ENCODE results near the gene PTPN7. TPM values are rescaled to one million over a fixed set of nuclear protein-coding genes. Genes with fewer than 3 reads are reported as not detected.
A peak's percentile ranks its signal among the peaks of the same experiment; 100 is the strongest.

PTPN7 gene
- total RNA-seq, 1 donor from 2014 or later, result 0.31 TPM

- Mint-ChIP-seq H3K36me3 (no peaks in the 10 kb centered on the region), H3K27me3 (ENCODE audit: low read depth) (peaks cover 24% of the 10 kb centered on the region), H3K4me1 (peaks cover 21% of the 10 kb centered on the region), H3K27ac (no peak overlapping the region), H3K9me3 (no peaks in the 10 kb centered on the region), H3K4me3 (no peak overlapping the region)
- TF ChIP-seq CTCF (IDR thresholded peaks at IDR 0.05; ENCODE audit: unreplicated experiment), result no peak
- DNase-seq (ENCODE audit: low spot score in 2 of 2, unreplicated experiment in 2 of 2), result no peak
These were observed 39.7 kb upstream of the PTPN7 start for GRCh38 chr1:202200112-202200548.

GRCh38 chr1:202199040-202199889 is 38.9 kb upstream of the PTPN7 start:
- DNase-seq (ENCODE audit: low spot score in 2 of 2, unreplicated experiment in 2 of 2), result no peak
- Mint-ChIP-seq H3K4me3 (no peak overlapping the region), H3K4me1 (peaks cover 22% of the 10 kb centered on the region), H3K27me3 (ENCODE audit: low read depth) (peaks cover 33% of the 10 kb centered on the region), H3K36me3 (no peaks in the 10 kb centered on the region), H3K9me3 (no peaks in the 10 kb centered on the region), H3K27ac (no peak overlapping the region)
- no peak for TF ChIP-seq CTCF (IDR thresholded peaks at IDR 0.05; ENCODE audit: unreplicated experiment)

GRCh38 chr1:202198366-202198724 is 37.9 kb upstream of the PTPN7 start:
- Mint-ChIP-seq H3K27ac (no peak overlapping the region), H3K4me3 (no peak overlapping the region), H3K9me3 (no peaks in the 10 kb centered on the region), H3K36me3 (no peaks in the 10 kb centered on the region), H3K4me1 (peaks cover 24% of the 10 kb centered on the region), H3K27me3 (ENCODE audit: low read depth) (peaks cover 40% of the 10 kb centered on the region)
- DNase-seq (ENCODE audit: low spot score in 2 of 2, unreplicated experiment in 2 of 2), result no peak
- TF ChIP-seq CTCF (IDR thresholded peaks at IDR 0.05; ENCODE audit: unreplicated experiment), result no peak

- no peak overlapping the region for H3K4me3 Mint-ChIP-seq
- peaks cover 24% of the 10 kb centered on the region for H3K4me1 Mint-ChIP-seq
- no peak for DNase-seq (ENCODE audit: low spot score in 2 of 2, unreplicated experiment in 2 of 2)
- H3K9me3 Mint-ChIP-seq, result no peaks in the 10 kb centered on the region
- TF ChIP-seq CTCF (IDR thresholded peaks at IDR 0.05; ENCODE audit: unreplicated experiment), result no peak
- H3K27ac Mint-ChIP-seq, result no peak overlapping the region
- peaks cover 41% of the 10 kb centered on the region for H3K27me3 Mint-ChIP-seq (ENCODE audit: low read depth)
- H3K36me3 Mint-ChIP-seq, result no peaks in the 10 kb centered on the region
These were observed 37.4 kb upstream of the PTPN7 start for GRCh38 chr1:202197653-202198365.

- no peak for TF ChIP-seq CTCF (IDR thresholded peaks at IDR 0.05; ENCODE audit: unreplicated experiment)
- Mint-ChIP-seq H3K36me3 (no peaks in the 10 kb centered on the region), H3K27me3 (ENCODE audit: low read depth) (peaks cover 44% of the 10 kb centered on the region), H3K27ac (no peak overlapping the region), H3K4me3 (peak overlapping the region; percentile 50), H3K4me1 (peaks cover 13% of the 10 kb centered on the region), H3K9me3 (no peaks in the 10 kb centered on the region)
- DNase-seq (ENCODE audit: low spot score in 2 of 2, unreplicated experiment in 2 of 2), result no peak
These were observed 33.9 kb upstream of the PTPN7 start for GRCh38 chr1:202194328-202194648.

Data from mesothelial cell of epicardium (in vitro differentiated cells).